GM18519 (cell line): ENCODE results near the gene CERS2.
"Not testable (repeated sequence)": the region's sequence is repeated elsewhere in the genome, so short reads cannot be mapped to it uniquely, and the experiment has no call there.

Experiments
- ATAC-seq: cut with Tn5 transposase; IDR thresholded peaks from one replicate; pipeline ENCODE4 v1.9.1; 2021; ENCODE audit warnings: mild to moderate bottlenecking, moderate library complexity; ENCODE audit not compliant: unreplicated experiment, low FRiP score

Gene CERS2

GRCh38 chr1:150971583-150972416 is 2.8 kb downstream of the CERS2 start:
- no peak for ATAC-seq

DNA sequence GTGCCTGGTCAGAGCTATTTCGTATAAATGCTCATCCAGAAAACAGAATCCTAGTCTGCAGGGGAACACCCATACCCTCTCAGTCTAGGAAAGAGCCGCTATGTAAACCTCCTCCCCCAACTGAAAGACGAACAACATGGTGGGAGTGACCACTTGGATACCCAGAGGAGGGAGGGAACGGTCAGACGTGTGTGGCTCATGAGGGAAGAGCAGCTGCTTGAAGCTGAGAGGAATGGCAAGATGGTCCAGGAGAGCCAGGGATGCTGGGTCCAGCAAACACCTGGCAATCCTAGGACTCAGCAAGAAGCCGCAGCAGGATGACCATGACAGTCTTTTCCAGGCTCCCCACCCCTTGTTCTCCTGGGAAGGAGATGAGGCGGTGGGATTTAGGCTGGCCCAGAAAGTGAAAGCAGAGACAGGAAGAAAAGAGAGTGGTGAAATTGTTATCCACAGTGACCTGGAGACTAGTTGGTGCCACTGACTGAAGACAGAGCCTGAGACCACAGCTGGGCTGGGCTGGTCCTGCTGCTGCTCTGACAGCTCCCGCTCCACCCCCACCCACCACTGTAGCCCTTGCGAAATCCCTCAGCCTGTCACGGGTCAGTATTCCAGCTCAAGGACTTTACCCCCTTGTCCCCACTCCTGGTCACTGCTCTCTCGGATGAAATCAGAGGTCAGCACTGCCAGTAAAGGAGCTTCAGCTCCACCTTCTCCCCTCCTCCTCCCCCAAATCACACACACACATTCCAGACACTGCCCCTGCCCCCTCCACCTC is 3.6 kb downstream of the CERS2 start:
- ATAC-seq = no peak

DNA sequence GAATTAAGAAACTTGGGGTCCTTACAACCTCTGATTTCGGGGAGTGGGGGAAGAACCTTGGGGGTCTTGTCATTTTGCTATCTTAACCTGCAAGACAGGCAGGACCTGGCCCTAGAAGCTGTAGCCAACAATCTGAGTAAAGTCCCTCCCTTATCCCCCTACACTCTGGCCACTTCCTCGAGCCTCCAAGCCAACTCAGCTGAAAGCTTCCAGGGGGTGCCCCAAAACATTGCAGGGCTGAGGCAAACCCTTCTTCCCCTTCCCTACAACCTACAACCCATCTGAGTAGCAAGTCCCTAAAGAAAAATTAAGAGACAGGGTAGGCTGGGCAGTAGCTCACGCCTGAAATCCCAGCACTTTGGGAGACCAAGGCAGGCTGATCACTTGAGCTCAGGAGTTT is 5.0 kb downstream of the CERS2 start:
- no peak for ATAC-seq

DNA sequence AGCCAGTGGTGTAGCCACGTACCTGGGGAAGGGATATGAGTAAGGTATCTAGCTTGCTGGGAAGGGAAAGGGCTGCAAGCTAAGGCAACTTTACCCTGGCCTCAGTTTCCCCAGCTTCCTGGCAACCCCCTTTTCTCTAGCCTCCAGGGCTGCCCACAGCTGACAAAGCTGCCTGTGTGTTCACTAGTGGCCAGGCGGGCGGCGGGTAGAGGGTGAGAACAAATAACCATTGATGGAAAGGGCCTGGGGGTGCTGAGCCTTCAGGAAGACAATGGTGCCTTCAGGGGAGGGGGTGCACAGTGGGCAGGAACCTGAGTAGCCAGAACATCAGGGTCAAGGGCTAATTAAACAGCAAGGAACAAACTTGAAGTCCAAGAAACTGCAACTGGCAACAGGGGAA is 6.1 kb downstream of the CERS2 start:
- no peak for ATAC-seq

DNA sequence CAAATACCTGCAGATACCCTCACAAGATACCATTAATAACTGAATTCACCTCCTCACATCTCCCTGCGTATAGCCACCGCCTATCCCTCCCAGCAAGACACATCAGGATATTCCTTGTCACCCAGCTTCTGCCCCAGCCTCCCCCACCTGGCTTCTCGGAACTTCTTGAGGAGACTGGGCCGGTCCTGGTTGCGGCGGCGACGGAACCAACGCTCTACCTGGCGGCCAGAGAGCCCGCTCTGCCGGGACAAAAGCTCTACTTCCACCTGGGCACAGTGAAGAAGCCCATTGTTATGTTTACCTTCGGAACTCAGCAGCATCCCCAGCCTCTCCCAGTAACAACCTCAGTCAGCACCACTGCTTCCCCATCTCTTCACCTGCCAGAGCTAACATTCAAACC is 6.7 kb downstream of the CERS2 start:
- ATAC-seq = no peak

DNA sequence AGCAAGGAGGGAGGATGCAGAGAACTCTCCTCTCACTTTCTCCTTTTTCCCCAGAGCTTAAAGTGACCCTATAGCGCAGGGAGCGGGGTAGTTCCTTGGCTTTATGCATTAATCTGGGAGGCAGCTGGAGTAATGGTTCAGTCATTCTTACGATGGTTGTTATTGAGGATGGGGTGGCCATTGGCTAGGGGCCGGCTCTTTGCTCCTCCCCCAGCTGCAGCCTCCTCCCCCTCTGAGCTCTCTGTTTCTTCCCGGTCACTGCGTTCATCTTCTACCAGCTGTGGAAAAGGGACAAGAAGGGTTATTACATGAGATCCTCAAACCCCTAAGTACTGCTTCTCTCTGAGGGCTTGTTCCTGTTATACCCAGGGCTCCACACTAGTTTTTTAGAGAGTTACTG is 8.6 kb downstream of the CERS2 start:
- no peak for ATAC-seq

DNA sequence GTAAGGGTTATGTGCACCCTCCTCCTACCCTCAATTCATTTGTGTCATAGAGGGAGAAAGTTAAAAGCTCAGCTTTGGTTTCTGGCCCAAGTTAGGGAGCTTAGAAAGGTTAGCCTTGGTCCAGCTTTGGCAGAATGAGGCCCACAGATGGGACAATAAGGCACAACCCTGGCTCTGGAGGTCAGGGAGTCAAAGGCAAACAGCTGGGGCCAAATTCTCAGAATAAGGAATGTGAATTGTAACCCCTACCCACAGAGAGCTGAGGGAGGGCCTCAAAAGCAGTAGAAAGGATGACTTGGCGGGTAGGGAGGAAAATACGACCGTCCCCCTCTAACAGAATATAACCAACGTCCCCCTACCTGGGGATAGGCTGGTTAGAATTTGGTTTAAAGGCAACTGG is 9.0 kb downstream of the CERS2 start:
- ATAC-seq = no peak

DNA sequence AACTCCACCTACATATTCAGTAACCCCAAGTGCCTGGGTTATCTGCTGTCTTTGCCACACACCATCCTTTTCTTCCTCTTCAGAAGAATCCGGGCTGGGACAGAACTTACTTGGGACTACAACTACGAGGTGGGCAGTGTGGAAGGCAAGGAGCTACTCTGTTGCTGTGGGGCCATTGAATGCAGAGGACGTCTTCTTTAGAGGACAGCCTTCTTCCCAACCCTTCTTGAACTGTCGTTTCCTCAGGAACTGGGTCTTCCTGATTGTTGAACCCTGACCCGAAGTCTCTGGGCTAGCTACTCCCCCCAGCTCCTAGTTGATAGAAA is 10.5 kb downstream of the CERS2 start:
- ATAC-seq = no peak

- ATAC-seq = no peak
These were observed 11.1 kb downstream of the CERS2 start for GRCh38 chr1:150963321-150964163.

DNA sequence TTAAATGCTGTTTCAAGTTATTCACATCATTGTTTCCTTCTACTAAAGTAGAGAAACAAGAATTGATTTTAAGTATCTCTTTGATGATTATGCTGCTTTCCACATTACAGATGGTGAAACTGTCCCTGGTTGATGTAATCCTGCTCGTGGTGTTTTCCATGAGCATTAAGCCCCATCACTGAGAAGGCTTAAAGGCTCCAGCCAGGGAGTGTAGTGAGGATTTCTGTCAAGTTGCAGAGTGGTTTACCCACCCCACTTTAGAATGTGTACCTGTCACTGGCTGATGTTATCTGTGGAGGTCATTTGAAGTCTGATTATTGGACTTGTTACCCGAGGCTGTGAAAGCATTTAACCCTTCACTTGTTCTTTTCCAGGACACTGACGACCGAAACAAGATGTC is 12.9 kb downstream of the CERS2 start:
- ATAC-seq = no peak

GRCh38 chr1:150960646-150961045 is 14.0 kb downstream of the CERS2 start:
- no peak for ATAC-seq

GRCh38 chr1:150957666-150958065 is 17.0 kb downstream of the CERS2 start:
- ATAC-seq = no peak

- ATAC-seq = no peak
These were observed 19.4 kb downstream of the CERS2 start for GRCh38 chr1:150955280-150955679.

- ATAC-seq = no peak
These were observed 19.9 kb downstream of the CERS2 start for GRCh38 chr1:150954708-150955107.

DNA sequence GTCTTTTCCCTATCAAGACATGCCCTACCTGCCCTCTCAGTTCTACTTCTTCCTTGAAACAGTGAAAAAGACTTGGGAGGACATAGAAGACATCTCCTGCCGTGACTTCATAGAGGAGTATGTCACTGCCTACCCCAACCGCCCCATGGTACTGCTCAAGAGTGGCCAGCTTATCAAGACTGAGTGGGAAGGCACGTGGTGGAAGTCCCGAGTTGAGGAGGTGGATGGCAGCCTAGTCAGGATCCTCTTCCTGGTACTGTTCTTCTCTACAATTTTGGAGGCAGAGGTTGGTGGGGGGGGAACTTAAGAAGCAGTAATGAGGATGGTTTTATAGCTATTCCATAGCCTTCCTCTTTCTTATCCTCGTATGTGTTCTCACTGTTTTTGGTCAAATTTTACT is 29.8 kb downstream of the CERS2 start:
- no peak for ATAC-seq

- no peak for ATAC-seq
These were observed 42.9 kb downstream of the CERS2 start for GRCh38 chr1:150931773-150932172.

DNA sequence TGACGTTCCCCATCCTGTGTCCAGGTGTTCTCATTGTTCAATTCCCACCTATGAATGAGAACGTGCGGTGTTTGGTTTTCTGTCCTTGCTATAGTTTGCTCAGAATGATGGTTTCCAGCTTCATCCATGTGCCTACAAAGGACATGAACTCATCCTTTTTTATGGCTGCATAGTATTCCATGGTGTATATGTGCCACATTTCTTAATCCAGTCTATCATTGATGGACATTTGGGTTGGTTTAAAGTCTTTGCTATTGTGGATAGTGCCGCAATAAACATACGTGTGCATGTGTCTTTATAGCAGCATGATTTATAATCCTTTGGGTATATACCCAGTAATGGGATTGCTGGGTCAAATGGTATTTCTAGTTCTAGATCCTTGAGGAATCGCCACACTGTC is 45.9 kb downstream of the CERS2 start:
- not testable (repeated sequence) for ATAC-seq

DNA sequence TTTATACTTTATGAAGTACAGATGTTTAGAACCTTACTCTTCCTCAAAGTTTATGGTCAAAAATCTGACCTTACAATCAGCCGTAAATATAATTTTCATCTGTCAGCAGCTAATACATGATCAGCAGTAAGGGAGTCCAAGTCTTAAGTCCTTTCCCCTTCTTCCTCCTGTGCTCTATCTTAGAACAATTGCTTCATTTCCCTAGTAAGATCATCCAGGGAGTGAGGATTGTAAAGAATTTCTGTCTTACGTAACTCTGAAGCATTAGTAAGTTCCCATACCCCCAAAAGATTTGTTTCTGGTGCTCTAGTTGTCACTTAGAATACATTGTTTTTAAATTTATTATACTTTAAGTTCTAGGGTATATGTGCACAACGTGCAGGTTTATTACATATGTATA is 46.3 kb downstream of the CERS2 start:
- no peak for ATAC-seq

DNA sequence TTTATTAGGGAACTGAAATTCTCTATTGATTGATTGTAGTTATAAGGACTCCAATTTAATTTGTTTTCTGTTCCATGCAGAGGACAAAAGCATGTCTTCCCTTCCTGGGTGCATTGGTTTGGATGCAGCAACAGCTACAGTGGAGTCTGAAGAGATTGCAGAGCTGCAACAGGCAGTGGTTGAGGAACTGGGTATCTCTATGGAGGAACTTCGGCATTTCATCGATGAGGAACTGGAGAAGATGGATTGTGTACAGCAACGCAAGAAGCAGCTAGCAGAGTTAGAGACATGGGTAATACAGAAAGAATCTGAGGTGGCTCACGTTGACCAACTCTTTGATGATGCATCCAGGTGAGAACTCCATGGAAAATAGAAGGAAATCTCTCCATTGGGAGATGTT is 47.0 kb downstream of the CERS2 start:
- ATAC-seq = no peak

DNA sequence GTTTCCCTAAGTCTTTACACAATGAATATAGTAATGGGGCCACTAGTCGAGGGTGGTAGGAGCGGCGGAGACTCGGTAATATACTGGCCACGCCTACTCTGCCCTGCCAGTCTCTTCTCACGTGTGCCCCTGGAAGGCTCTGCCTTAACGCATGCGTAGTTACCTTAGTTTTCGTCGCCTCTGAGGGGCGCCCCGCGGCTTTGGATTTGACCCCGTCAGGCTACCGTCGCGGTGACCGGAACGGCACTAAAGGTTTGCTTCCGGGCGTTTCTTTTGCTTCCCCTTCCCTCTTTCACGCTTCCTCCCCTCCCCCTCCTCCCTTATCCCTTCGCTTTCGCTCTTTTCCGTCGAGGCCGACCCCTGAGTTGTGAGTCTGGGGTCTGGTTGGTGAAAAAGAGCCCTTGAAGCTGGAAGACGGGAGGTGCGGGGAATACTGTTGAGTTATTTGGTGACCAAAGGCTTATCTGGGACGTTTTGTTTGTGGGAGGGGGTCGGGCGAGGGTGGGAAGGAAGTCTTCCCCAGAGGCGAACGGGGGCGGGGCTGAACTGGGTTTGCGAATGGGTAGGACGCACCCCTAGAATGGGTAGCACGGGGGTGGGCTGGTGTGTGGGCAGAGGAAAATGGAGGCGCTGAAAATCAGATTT is 48.4 kb downstream of the CERS2 start, which contains the start of gene SETDB1:
Gene SETDB1 (plus strand): TSS at position 267 of the 645 bp plus-strand sequence. CDS start 1,352 bp downstream, outside the sequence.
- peak; percentile 87 for ATAC-seq

- no peak for ATAC-seq
These were observed 49.6 kb downstream of the CERS2 start for GRCh38 chr1:150925080-150925479.
